GM19467 (cell line): Measurements from ENCODE around the gene MXI1.
A peak's percentile ranks its signal among the peaks of the same experiment; 100 is the strongest.

Experiments
- ATAC-seq: cut with Tn5 transposase; IDR thresholded peaks from one replicate; pipeline ENCODE4 v1.9.1; 2021; ENCODE audit warnings: mild to moderate bottlenecking, moderate library complexity; ENCODE audit not compliant: unreplicated experiment

MXI1 gene

DNA sequence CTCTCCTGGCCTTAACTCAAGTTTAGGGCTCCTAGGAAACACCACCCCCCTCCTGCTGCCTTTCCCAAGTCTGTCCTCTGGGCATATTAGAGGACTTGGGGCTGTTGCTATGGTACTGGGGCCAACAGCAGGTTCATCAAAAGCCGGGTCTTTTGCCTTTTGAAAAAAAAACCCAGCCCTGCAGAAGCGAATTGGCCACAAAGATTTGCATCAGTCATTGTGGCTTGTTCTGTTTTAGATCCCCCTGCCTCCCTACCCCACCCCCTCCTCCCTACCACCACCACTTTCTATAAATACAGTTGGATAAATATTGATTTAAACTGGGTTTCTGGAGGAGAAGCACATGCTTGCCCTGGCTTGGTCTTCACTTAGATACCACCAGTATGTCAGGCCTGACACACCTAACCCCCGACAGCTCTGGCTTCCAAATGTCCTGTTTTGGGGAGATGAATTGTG, 7.0 kb downstream of the MXI1 start:
- no peak for ATAC-seq

DNA sequence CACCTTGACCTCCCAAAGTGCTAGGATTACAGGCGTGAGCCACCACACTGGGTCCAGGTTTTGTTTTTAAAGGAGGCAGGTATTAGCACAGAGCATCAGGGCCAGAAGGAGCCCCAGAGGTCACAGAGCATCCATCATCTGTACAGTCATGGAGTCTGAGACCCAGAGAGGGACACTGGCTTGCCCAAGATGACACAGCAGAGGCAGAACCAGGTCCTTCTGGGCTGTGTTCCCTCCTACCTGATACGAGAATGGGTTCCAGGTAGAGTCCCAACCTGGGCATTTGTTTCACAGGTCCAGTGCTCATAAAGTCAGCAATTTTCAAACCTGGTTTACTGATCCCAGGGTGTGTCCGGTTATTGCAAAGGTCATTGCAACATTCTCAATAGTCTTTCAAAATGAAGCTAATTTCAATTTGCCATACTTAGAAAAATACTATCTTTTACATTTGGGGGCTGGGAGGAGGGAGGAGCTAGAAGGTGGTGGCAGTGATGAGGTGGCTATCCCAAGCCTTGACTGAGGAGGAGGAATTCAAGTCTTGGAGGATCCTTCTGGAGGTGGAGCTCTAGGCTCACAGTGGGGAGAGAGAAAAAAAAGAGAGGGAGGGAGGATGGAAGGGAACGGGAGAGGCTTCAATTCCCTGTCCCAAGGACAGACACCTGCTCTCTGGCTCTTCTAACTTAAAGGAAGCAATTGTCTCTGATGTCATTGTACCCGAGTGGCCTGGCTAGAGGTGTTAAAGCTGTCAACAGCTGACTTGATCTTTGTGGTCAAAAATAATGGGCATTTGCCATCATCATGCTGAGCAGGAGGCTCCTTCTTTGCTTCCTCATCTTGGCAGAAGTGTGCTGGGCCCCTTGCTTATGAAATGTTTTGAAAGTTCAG, 8.1 kb downstream of the MXI1 start:
- no peak for ATAC-seq

GRCh38 chr10:110216240-110216639, 8.8 kb downstream of the MXI1 start:
- ATAC-seq: no peak

GRCh38 chr10:110216942-110217661, 9.7 kb downstream of the MXI1 start:
- no peak for ATAC-seq

DNA sequence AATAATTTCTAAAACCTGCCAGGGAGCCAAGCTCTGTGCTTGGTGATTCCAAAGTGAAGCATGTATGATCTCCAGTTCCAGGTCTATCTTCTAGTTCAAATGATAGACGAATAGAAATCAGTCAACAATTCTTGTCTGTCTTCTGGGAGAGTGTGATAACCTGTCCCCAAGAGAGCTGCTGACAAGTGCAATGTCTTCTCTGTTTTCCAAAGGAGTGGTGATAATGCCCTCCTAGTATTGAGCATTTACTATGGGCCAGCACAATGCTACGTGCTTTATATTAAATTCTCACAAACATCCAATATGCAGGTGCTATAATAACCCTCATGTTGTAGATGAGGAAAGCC, 10.2 kb downstream of the MXI1 start:
- no peak for ATAC-seq

GRCh38 chr10:110218632-110219031, 11.2 kb downstream of the MXI1 start:
- no peak for ATAC-seq

DNA sequence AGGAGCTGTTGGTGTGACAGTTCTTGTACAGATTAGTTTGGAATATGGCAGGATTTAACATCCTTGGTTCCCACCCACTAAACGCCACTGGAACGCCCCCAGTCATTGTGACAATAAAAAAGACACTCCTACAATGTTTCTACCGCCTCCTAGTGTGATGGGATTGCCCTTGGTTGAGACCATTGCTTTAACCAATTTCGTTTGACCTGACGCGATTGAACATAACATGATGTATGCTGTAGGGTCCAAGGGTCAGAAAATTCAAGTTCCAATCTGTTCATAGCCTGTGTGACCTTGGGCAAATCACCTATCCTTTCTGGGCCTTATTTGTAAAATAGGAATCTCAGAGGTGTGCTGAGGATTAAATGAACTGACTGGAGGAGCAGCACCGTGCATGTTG, 12.5 kb downstream of the MXI1 start:
- ATAC-seq: no peak

GRCh38 chr10:110220398-110220797, 13.0 kb downstream of the MXI1 start:
- ATAC-seq: no peak

- ATAC-seq: no peak
Observed at GRCh38 chr10:110221044-110221720, 13.8 kb downstream of the MXI1 start.

DNA sequence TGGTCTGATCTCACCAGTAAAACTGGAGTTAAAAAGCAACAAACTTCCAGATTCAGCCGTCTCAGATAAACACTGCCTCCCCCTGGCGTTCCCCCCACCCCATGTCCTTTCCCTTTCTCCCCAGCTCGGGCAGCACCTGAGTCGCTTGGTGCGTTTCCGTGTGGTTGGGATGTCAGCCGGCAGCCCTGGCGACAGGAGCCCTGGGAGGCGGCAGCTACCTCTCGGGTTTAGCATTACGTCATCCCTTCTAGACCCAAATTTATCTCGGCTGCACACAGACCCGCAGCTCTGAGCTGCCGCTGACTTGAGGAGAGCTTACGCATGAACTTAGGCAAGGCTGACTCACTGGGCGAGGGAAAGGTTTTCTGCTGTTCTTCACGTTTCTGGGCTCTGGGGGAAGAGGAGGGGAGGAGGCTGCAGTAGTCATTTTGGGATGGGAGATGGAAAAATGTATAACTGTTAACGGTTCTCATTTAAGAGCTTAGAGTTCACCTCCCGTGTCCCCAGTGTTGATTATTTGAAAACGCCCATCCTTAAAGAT, 14.4 kb downstream of the MXI1 start:
- peak; percentile 42 for ATAC-seq

DNA sequence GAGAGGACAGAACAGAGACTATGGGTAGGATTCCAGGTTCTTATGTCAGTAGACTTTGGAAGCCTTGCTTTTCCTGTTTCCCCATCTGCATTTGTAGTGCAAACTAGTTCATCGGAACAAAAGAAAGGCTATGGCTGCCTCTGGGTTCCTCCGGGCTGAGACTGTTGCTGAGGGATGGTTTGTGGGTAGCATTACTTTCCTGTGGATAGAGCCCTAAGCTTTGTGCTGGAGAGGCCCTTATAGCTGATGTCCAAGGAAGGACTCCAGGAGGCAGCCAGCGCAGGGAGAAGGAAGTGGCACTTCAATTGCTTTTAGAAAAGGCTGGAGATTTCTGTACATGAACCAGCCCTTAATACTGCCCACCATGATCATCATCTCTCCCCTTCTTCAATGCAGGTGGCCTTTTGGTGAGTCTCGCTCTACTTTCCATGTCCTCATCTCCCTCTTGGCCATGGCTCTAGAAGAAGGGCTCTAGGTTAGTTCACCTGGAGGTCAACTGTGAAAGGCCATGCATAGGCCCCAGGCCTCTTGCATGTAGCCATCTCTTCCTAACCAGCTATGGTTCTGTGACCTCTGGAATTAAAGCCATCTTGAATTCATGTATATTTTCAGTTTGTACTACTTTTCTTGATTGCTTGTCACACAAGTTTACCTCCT, 15.4 kb downstream of the MXI1 start:
- no peak for ATAC-seq

DNA sequence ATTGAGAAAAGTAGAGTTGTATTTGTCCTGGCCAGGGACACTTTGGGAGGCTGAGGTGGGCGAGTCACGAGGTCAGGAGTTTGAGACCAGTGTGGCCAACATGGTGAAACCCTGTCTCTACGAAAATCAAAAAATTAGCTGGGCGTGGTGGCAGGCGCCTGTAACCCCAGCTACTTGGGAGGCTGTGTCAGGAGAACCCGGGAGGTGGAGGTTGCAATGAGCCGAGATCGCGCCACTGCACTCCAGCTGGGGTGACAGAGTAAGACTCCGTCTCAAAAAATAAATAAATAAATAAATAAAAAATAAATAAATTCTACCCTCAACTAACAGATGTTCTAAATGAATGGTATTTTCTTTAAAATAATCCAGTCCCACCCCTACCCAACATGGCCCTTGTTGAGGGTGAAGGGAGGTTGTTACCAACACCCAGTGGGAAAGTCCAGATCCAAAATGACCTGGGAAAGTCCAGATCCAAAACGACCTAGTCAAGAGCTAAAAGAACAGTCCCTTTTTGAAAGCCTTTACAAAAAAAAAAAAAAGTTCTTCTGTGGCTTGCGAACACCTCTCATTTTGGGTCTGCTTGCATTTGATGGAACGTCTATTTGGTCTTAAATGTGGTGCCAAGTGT, 16.0 kb downstream of the MXI1 start:
- no peak for ATAC-seq

GRCh38 chr10:110224992-110225391, 17.6 kb downstream of the MXI1 start:
- no peak for ATAC-seq

GRCh38 chr10:110225441-110225755, 18.0 kb downstream of the MXI1 start:
- peak; percentile 2 for ATAC-seq

- peak; percentile 78 for ATAC-seq
Observed at GRCh38 chr10:110225756-110226542, 18.5 kb downstream of the MXI1 start.

DNA sequence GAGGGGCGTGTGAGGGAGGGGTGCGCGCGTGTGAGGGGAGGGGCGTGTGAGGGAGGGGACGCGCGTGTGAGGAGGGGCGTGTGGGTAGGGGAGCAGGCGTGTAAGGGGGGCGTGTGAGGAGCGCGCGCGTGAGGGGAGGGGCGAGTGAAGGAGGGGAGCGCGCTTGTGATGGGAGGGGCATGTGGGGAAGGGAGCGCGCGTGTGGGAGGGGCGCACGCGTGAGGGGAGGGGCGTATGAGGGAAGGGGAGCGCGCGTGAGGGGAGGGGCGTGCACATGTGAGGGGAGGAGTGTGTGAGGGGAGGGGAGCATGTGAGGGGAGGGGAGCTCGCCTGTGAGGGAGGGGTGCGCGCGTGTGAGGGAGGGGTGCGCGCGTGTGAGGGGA, 19.1 kb downstream of the MXI1 start:
- ATAC-seq: no peak

GRCh38 chr10:110226926-110227641, 19.7 kb downstream of the MXI1 start:
- ATAC-seq: no peak

GRCh38 chr10:110228066-110228465, 20.7 kb downstream of the MXI1 start:
- ATAC-seq: no peak

DNA sequence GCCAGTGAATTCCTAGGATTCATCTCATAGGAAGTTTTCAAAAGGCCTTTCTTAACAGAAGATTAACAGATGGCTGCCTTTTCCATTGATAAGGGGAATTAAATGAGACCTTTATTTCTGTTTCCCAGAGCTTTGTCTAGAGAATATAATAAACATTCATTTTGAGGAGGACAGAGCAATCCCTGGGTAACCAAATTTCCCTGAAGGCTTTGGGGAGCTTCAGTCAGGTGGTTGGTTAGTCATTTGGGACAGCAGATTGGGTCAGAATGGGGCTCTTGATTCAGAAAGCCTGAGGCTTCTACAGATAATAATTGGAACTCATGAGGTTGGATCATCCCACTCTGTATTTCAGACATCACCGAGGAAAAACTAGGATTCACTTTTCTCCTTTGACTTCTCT, 21.8 kb downstream of the MXI1 start:
- no peak for ATAC-seq
